PFSK-1 (cell line): ENCODE measurements around the gene CXCR5.

Experiments
- FOXP2 ChIP-seq: optimal IDR thresholded peaks from 2 replicates; pipeline ENCODE3; 2011; ENCODE audit warnings: borderline replicate concordance, control low read depth, inconsistent platforms; ENCODE audit not compliant: insufficient read depth; ENCODE audit errors: extremely low read length, extremely low read depth
- POLR2AphosphoS5 ChIP-seq: IDR thresholded peaks from 2 replicates; pipeline ENCODE4 v1.6.1; 2012; ENCODE audit warnings: low read depth, mild to moderate bottlenecking, control low read depth, low read length, moderate library complexity
- SIN3A ChIP-seq: IDR thresholded peaks from 2 replicates; pipeline ENCODE4 v1.6.1; 2012; ENCODE audit warnings: mild to moderate bottlenecking, low read length, moderate library complexity, borderline replicate concordance; ENCODE audit not compliant: insufficient read depth
- TAF1 ChIP-seq: IDR thresholded peaks from 2 replicates; pipeline ENCODE4 v1.6.1; 2012; ENCODE audit warnings: low read length, control low read depth, borderline replicate concordance; ENCODE audit not compliant: insufficient read depth
- TF ChIP-seq, protein P1 (sequence below), 2 experiments: IDR thresholded peaks; 2 replicates each; pipeline versions ENCODE4 v1.6.1 to v1.8.0; 2011 to 2012; ENCODE audit warnings: low read depth in 2 of 2, low read length in 2 of 2, control low read depth in 1 of 2, inconsistent platforms in 1 of 2, mild to moderate bottlenecking in 1 of 2, moderate library complexity in 1 of 2; ENCODE audit not compliant: insufficient read depth in 1 of 2

CXCR5 gene

DNA sequence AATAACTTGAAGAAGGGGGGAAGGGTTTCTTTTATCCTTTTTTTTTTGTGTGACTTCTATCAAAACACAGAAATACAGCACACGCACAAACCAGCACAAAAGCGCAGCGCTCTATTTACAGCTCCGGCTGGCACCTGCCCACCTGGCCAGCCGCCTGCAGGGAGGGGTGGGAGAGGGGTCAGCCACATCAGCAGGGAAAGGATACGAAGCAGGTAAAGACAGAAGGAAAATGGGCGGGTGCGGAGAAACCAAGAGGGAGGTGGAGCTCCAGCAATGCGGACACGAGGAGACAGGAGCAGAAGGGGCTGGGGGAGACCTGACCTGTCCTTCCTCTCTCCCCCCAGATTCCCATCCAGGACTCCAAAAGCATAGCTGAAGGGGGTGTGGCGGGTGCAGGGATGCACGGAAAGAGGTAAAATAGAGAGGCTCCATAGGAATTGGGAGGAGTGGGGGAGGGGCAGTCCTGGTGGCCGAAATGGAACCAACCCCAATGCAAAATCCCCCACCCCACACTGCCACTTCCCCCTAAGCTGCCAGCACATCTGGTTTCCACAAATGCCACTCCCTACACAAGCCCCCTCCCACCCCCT lies 14.1 kb downstream of the CXCR5 start:
- TF ChIP-seq POLR2AphosphoS5, result no peak
- TF ChIP-seq TAF1, result no peak
- TF ChIP-seq, protein P1, sequence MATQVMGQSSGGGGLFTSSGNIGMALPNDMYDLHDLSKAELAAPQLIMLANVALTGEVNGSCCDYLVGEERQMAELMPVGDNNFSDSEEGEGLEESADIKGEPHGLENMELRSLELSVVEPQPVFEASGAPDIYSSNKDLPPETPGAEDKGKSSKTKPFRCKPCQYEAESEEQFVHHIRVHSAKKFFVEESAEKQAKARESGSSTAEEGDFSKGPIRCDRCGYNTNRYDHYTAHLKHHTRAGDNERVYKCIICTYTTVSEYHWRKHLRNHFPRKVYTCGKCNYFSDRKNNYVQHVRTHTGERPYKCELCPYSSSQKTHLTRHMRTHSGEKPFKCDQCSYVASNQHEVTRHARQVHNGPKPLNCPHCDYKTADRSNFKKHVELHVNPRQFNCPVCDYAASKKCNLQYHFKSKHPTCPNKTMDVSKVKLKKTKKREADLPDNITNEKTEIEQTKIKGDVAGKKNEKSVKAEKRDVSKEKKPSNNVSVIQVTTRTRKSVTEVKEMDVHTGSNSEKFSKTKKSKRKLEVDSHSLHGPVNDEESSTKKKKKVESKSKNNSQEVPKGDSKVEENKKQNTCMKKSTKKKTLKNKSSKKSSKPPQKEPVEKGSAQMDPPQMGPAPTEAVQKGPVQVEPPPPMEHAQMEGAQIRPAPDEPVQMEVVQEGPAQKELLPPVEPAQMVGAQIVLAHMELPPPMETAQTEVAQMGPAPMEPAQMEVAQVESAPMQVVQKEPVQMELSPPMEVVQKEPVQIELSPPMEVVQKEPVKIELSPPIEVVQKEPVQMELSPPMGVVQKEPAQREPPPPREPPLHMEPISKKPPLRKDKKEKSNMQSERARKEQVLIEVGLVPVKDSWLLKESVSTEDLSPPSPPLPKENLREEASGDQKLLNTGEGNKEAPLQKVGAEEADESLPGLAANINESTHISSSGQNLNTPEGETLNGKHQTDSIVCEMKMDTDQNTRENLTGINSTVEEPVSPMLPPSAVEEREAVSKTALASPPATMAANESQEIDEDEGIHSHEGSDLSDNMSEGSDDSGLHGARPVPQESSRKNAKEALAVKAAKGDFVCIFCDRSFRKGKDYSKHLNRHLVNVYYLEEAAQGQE (IDR thresholded peaks at IDR 0.05; ENCODE audit: insufficient read depth in 1 of 2, low read depth in 2 of 2, low read length in 2 of 2), result no peak
- TF ChIP-seq FOXP2, result no peak
- TF ChIP-seq SIN3A, result no peak

- TF ChIP-seq POLR2AphosphoS5 (no peak), SIN3A (no peak), TAF1 (no peak), FOXP2 (no peak)
- TF ChIP-seq, protein P1 (IDR thresholded peaks at IDR 0.05; ENCODE audit: insufficient read depth in 1 of 2, low read depth in 2 of 2, low read length in 2 of 2), result no peak
These were observed 15.0 kb downstream of the CXCR5 start for GRCh38 chr11:118898400-118899295.

GRCh38 chr11:118899296-118899688 lies 15.6 kb downstream of the CXCR5 start:
- TF ChIP-seq SIN3A (no peak), FOXP2 (no peak), POLR2AphosphoS5 (no peak), TAF1 (no peak)
- TF ChIP-seq, protein P1 (IDR thresholded peaks at IDR 0.05; ENCODE audit: insufficient read depth in 1 of 2, low read depth in 2 of 2, low read length in 2 of 2), result no peak

GRCh38 chr11:118899706-118900360 lies 16.1 kb downstream of the CXCR5 start:
- TF ChIP-seq TAF1 (no peak), SIN3A (no peak), FOXP2 (no peak), POLR2AphosphoS5 (no peak)
- TF ChIP-seq, protein P1 (IDR thresholded peaks at IDR 0.05; ENCODE audit: insufficient read depth in 1 of 2, low read depth in 2 of 2, low read length in 2 of 2), result no peak
